HG03045 (cell line): ENCODE data around the gene KSR2.

Source experiments
- ATAC-seq: cut with Tn5 transposase; IDR thresholded peaks from one replicate; pipeline ENCODE4 v1.9.1; 2021; ENCODE audit warnings: mild to moderate bottlenecking, moderate library complexity; ENCODE audit not compliant: unreplicated experiment

The KSR2 gene

DNA sequence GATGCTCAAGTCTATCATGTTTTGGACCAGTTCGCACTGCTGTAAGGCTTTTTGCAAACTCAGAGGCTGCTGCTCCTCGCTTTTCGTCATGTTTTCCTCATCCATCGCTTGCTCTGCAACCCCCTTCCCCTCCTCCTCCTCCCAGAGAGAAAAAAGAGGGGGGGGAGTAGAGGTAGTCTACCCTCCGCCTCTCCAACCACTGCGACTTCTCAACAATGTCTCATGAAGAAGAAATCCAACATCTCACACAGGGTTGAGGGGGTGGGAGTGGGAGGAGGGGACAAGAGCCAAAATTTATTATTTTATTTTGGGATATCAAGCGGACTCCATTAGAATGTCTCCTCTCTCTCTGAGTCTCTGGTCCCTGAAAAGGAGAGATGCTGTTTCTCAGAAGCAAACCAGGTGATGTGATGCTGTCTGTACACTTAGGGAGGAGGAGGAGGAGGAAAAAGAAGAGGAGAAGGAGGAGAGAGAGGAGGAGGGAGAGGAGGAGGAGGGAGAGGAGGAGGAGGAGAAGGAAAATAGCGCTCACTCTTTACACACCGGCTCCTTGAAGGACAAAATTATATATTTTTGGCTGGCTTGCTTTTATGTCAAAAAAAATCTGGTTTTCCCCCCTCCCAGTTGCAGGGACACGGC, 520 bp downstream of the KSR2 start:
- ATAC-seq: no peak

DNA sequence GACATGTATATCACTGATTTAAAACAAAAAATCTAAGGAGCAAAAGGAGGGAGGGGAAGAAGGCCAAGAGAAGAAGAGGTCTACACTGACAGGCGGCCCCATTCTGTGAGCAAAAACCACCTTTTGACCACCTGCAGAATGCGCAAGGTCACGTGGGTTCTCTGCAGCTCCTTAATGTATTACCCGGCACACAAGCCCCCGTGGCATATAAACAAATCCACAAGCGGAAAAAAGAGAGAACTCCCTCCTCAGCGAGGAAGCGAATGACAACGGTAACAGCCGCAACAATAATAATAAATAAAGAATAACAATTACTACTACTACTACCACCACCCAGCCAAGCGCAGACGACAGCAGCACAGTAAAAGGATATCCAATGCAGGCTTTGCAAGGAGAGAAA, 1.3 kb downstream of the KSR2 start:
- ATAC-seq: no peak

DNA sequence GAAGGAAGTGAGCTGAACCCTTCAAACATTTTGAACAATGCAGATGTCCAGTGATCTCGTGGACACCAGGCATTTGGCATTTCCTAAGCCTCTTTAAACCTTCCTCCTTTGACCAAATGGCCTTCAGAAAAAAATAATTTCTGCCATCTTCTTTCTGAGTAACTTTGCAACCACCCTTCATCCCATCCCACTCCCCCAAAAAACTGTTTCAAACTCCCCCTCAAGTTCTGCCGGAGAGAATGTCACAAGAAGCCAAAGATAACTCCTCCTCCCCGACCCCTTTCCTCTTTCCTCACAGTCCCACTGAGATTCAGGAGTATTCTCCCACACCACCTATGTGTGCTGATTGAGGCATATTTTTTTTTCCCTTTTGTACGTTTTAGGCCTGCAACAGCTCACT, 1.7 kb downstream of the KSR2 start:
- ATAC-seq: no peak

DNA sequence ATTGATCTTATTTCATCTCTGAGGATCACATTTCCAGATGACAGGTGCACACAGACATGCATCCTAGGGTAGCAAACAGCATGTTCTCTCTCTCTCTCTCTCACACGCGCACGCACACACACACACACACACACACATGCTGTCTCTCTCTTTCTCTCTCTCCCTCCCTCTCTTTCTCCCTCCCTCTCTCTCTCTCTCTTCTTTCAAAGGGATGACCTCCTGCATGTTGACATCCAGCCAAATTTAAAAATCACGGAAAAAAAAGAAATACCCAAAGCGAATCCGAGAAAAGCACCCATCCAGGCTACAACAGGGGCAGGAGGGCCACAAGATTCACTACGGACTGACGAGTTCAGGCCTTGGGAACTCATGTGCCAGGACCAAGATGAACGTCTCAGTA, 2.3 kb downstream of the KSR2 start:
- no peak for ATAC-seq

DNA sequence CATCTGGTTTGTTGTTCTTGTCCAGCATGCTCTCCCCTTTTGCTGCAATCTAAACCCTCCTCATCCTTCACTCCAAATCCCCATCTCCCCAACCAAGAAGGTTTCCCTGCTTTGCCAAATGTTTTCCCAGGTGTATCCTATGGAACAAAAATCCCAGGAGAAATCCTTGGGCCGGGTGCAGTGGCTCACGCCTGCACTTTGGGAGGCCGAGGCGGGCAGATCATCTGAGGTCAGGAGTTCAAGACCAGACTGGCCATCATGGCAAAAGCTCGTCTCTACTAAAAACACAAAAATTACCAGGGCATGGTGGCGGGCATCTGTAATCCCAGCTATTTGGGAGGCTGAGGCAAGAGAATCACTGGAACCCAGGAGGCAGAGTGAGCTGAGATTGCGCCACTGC, 5.0 kb downstream of the KSR2 start:
- ATAC-seq: no peak

DNA sequence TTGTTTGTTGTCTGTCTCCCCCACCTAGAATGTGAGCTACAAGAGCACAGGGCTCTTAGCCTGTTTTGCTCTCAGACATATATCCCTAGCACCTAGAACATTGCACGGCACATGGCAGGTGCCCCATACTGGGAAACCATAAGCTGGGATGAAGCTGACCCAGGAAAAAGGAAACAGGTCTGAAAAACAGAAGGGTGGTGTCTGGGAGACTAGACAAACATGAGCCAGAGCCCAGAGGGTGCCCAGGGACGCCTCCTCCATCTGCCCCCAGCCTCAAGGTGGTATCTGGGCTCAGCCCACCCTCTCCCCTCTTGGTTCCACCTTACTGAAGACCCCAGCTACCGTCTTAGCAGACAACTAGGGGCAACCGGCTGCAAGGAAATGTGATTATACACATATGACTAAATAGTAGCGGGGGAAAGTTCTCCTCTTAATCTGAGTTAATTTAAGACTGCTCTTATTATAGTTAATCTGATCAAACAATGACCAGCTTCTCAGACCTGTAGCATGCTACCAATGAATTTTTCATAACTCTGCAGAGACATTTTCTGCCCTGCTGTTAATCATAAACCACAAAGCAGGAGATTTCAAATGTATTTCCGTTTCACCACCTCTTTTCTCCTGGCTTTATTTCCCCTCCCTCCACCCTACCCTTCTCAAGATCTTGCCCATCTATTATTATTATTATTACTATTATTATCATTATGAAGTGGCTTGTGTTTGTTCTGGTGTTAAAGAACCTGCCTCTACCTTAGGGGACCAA, 31.9 kb downstream of the KSR2 start:
- no peak for ATAC-seq

DNA sequence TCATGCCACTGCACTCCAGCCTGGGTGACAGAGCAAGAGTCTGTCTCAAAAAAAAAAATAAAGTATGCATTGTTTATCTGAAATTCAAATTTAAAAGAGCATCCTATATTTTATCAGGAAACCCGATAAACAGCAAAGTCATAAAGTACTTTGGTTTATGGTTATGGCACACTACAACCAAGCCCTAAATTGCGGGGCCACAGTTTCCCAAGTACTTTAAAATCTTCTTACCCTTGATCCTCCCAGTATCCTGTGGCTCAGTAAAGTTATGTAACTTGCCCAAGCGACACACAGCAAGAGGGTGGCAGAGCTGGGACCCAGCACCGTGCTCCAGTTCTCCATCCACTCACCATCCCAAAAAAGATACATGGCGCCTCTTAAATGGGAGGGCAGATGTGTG, 35.2 kb downstream of the KSR2 start:
- ATAC-seq: no peak

DNA sequence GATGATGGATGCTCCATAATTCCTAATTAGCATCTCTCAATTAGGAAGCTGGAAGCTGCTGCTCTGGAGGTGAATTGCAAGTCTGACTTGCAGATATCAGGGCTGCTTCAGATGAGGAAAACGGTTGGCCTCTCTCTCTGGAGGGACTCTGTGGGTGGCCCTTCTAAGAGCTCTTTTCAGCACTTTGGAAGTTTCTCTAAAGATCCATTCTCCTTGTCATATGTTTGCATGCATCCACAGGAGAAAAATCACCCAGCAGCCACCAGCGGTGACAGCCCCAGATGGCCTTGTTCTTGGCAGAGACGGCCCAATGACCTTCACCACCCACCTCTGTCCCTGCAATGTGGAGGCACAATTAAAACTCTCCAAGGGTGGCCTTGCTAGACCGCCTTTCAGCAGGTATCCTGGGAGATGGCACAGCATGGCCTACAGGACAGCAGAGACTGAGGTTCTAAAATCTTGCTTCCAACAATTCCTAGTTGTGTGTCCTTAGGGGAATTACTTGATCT, 42.3 kb downstream of the KSR2 start:
- ATAC-seq: no peak

DNA sequence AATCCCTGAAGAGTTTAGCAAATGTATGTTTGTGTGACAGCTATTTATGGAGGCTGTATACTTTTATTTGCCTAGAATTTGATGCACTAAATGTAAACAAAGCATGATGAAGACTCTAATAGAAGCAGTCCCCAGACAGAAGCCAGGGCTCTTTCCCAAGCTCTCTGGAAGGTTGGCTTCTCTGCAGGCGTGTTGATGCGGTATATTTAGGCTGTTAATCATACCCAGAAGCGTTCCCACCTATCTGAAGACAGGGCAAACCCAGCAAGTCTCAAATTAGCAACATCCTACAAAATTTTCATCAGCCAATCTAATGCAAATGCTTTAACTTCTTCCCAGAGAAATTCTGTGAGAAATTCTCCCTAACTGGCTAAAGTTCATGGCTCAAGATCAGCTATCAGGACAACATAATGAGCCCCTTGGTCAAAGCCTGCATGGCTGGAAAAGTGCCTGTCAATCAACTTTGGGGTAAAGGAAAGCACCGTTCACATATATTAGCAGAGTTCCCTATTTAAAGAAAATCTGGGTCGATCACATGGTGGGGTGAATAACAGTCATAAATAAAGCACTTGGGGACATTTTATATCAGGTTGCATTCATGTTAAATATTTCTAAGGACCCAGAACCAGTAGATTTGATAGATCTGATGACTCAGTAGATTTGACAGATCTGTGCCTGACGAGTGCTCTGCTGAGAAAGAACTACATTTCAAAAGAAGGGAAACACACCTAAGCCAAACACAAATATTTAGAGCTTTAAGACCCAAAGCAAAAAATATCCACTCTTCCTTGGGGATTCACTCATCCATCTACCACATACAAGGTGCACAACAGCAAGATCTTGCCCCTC, 46.6 kb downstream of the KSR2 start:
- ATAC-seq: no peak

DNA sequence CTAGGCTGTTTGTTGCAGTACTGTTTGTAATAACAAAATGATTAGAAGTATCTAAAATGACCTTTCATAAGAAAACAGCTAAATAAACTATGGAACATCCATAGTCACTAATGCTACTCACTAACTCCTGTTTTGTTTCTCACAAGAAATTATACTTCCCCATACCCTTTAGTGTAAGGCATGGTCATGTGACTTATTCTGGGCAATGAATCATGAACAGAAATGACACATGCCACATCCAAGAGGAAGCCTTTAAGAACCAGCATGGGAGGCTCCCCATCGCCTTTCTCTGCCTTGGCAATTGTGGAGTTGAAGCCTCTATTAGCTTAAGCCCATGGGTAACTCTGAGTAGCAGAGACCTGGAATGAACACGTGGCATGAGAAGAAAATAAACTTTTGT, 49.3 kb downstream of the KSR2 start:
- no peak for ATAC-seq

DNA sequence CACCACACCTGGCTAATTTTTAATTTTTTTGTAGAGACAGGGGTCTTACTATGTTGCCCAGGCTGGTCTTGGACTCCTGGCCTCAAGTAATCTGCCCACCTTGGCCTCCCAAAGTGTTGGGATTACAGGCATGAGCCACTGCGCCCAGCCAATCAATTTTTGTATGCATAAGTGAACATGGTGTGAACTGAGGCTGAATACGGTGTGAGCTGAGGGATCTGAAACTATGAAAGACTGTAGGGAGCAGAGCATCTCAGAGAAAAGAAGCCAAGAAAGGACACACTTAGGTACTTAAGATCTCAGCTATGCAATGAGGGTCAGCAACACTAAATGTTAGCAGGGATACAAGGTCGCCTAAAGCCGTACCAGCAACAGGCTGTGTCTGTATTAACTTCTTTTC, 54.1 kb downstream of the KSR2 start:
- ATAC-seq: no peak

DNA sequence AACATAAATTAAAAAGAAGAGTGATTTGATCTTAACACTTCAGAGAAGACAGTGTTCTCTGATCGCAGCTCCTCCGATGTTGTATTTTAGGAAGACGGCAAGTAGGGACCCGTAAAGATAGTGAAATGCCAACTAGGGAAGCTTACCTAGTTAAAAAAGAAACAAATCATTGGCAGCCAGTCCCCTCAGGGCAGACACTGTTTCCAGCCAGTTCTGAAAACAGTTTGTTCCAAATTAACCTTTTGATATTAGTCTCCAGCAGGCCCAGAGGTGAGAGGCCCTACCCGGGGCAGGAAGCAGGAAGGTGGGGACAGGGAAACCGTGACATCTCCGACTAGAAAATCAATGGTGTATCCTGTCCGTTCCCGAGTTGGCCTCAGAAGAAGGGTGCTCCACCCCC, 56.0 kb downstream of the KSR2 start:
- ATAC-seq: no peak

DNA sequence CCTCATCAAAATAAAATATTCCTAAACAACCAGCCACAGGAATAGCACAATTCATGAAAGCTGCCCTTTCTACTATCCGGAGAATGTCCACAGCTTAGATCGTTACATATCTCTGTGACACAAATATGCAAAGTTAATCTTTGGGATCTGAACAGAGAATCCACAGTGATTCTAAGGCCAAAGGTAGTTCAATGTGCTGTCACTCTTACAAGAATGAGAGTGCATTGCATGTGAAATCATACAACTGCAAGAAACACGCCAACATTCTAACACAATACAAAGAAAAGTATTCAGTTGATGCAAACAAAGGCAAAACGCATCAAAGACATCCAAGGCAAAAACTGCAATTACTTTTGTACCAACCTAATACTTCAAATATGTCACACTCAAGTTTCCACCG, 60.4 kb downstream of the KSR2 start:
- ATAC-seq: no peak

DNA sequence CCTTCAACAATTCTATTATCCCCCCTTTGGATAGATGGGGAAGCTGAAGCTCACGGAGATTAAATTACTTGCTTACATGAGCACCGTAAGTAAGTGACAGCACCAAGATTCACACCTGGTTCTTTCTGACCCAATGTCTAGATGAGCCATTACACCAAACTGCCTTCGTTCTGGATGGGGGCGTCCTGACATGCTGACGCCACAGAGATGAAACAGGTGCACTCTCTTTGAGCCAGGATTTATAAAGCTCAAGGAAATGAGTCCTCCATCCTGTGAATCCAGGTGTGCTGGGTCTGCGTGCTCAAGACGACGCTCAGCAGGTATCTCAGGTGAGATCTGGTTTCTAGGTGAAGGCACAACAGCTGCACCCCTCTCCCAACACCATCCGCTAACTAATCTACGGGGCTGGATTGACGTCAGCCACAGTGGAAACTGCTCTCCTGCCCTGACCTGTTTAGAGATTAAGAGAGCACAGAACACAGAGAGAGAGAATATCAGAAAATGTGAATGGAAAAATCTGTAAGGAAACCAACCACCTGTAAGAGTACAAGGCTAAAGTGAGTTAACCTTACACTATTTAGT, 61.6 kb downstream of the KSR2 start:
- ATAC-seq: no peak

DNA sequence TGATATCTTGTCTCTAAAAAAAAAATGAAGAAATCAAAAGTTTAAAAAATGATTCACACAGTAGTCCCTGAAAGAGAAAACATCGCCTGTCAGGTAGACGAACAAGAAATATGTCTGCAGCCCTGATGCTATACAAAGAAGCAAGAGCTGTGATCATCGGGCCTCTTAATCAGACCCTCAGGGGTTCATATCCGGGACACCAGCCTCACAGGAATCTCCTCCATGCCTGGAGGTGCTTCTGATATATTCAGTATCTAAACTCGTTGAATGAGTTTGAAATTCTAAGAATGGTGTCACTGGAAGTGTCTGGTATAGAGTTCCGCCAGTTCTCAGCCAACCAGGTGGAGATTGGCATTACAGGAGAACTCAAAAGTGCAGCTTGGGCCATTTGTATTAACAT, 64.7 kb downstream of the KSR2 start:
- no peak for ATAC-seq

DNA sequence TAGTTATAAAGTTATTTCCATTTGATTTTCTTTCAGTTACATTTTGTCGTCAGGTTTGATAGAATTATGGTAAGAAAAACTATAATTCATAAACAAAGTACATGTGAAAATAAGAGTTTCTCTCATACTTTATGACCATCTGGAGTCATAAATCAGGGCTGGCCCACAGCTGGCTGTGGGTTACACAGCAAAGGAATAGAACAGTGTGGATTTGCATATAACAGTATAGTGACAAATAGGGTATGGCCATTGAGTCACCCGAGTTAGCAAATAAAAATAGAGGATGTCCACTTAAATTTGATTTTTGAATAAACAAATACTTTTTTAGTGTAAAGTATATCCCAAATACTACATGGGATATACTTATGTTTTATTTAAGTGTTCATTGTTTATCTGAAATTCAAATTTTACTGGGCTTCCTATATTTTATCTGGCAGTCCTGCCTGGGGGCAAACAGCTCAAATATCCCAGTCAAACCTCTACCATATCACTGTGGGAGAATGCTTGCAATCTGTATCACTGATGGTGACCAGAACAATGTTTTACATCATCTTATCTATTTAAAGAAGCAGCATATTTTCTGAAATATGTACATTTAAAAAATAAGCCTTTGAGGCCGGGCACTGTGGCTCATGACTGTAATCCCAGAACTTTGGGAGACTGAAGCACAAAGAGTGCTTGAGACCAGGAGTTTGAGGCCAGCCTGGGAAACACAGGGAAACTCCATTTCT, 65.5 kb downstream of the KSR2 start:
- ATAC-seq: no peak

DNA sequence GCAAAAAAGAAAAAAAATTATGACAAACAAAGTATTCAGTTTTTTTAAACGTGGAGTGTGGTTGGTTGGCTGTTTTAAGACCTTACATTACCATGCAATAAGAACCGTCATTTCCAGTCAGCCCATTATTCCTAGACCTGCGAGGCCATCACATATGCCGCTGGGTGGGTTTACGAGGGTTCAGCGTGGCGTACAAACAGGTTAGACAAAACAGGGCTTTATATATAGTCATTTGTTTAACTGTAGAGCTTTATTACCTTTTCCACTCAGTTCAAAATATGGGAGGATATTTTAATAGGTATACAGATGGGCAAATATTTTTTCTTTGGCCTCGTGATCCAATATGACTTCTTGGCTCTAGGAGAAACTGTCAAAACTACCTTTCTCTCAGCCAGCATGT, 67.2 kb downstream of the KSR2 start:
- ATAC-seq: no peak

DNA sequence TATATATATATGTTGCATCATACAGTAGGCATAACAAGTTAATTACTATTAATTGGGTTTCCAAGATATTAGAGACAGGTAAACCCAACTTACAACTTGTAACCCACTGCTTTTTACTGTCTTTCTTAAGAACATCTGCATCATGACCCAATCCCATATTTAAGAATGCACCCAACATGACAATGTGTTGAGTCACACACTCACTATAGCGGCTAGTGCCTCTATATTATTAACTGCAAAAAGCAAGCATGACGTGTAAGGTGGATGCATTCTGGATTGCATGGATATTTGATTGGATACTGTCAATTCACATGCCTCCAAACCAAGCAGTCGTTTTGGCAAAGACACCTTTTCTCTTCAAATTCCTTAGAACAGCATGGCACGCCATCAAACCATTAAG, 68.2 kb downstream of the KSR2 start:
- no peak for ATAC-seq

DNA sequence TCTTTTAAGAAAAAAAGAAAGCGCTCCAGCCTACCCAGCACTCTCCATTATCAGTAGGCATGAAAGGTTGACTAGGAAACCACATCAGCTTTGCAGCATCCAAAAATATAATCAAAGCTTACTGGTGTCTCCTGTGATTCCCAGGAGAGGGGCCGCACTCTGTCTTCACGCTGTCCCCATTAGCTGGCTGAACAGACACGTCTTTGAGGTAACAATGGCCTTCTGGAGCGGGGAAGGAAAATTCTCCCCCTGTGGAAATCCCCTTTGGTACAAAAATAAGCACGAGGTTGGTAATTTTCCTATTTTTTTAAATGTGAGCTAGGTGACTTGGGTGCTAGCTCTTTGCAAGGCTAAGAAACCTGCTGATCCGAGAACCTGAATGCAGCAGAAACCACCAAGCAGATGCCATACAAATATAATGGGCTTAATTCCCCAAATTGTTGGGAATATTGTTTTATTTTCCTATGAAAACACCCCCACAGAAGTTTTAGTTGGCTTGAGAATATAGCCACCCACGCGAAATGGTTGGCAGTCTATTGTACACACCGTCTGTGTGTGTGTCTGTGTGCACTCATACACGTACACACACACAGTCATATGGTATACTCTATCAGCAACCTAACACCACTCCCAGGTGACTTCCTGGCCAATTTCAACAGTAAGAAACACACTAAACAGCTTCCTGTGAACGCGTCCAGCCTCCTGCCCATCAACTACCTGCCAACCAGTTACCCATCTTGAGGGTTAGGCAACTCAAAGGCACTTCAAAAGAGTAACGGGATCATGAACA, 71.2 kb downstream of the KSR2 start:
- no peak for ATAC-seq

DNA sequence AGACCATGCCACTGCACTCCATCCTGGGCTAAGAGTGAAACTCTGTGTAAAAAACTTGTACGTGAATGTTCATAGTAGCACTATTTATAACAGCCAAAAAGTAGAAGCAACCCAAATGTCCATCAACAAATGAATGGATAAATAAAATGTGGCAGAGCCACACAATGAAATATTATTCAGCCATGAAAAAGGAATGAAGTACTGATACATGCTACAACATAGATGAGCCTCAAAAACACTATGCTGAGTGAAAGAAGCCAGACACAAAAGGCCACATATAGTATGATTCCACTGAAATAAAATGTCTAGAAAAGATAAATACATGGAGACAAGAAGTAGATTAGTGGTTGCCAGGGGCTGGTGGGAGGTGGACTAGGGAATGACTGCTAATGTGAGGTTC, 72.8 kb downstream of the KSR2 start:
- ATAC-seq: no peak
